MM.1S (cell line): ENCODE results near the gene NFKB1.
A peak's percentile ranks its signal among the peaks of the same experiment; 100 is the strongest.

Experiments used
- DNase-seq: peaks from one replicate; pipeline ENCODE4 v3.0.0-alpha.2; 2015
- H2AFZ ChIP-seq: fragments of 300-600 bp; sonication (generic); 2 replicates; pipeline ENCODE4 v1.6.0; 2016; ENCODE audit warnings: antibody characterized with exemption, low read length
- H3F3A ChIP-seq: fragments of 300-600 bp; sonication (generic); 2 replicates; pipeline ENCODE4 v1.6.1; 2016; ENCODE audit warnings: mild to moderate bottlenecking, antibody characterized with exemption, low read length, moderate library complexity, mixed read lengths; ENCODE audit not compliant: insufficient read depth
- H3K27ac ChIP-seq: fragments of 300-600 bp; sonication (generic); 2 replicates; pipeline ENCODE4 v1.5.1; 2016; ENCODE audit warnings: mild to moderate bottlenecking, low read length
- H3K27me3 ChIP-seq: fragments of 300-600 bp; sonication (generic); replicated peaks from 2 replicates; pipeline ENCODE4 v1.6.0; 2016; ENCODE audit warnings: low read length; ENCODE audit not compliant: insufficient read depth
- H3K36me3 ChIP-seq: fragments of 300-600 bp; sonication (generic); replicated peaks from 2 replicates; pipeline ENCODE4 v1.6.1; 2016; ENCODE audit warnings: mild to moderate bottlenecking, low read length, mixed read lengths; ENCODE audit not compliant: insufficient read depth
- H3K4me1 ChIP-seq: fragments of 300-600 bp; sonication (generic); 2 replicates; pipeline ENCODE4 v1.6.1; 2016; ENCODE audit warnings: low read length, mixed read lengths
- H3K4me2 ChIP-seq: fragments of 300-600 bp; sonication (generic); 2 replicates; pipeline ENCODE4 v1.6.0; 2016; ENCODE audit warnings: low read depth, low read length
- H3K4me3 ChIP-seq: fragments of 300-600 bp; sonication (generic); 2 replicates; pipeline ENCODE4 v1.5.1; 2016; ENCODE audit warnings: low read length, mixed read lengths
- H3K79me2 ChIP-seq: fragments of 300-600 bp; sonication (generic); 2 replicates; pipeline ENCODE4 v1.6.1; 2016; ENCODE audit warnings: mixed run types, low read length, mixed read lengths
- H3K9ac ChIP-seq: fragments of 300-600 bp; sonication (generic); 2 replicates; pipeline ENCODE4 v1.6.1; 2016; ENCODE audit warnings: low read length, mixed read lengths
- H3K9me2 ChIP-seq: fragments of 300-600 bp; sonication (generic); replicated peaks from 2 replicates; pipeline ENCODE4 v1.6.1; 2016; ENCODE audit warnings: mild to moderate bottlenecking, low read length, mixed read lengths; ENCODE audit not compliant: insufficient read depth
- H3K9me3 ChIP-seq: fragments of 300-600 bp; sonication (generic); replicated peaks from 2 replicates; pipeline ENCODE4 v1.6.1; 2016; ENCODE audit warnings: mild to moderate bottlenecking, low read length, mixed read lengths; ENCODE audit not compliant: insufficient read depth
- H4K20me1 ChIP-seq: fragments of 300-600 bp; sonication (generic); 2 replicates; pipeline ENCODE4 v1.6.1; 2016; ENCODE audit warnings: mild to moderate bottlenecking, low read length, moderate library complexity, mixed read lengths; ENCODE audit not compliant: insufficient read depth
- CTCF ChIP-seq: fragments of 300-600 bp; sonication (generic); IDR thresholded peaks from 2 replicates; pipeline ENCODE4 v1.5.1; 2016; ENCODE audit warnings: antibody characterized with exemption, low read length, mixed read lengths
- EZH2 ChIP-seq: fragments of 300-600 bp; sonication (generic); optimal IDR thresholded peaks from 2 replicates; pipeline ENCODE3; 2017; ENCODE audit warnings: low read depth, mild to moderate bottlenecking, antibody characterized with exemption, low read length, mixed read lengths
- EZH2phosphoT487 ChIP-seq: fragments of 300-600 bp; sonication (generic); IDR thresholded peaks from 2 replicates; pipeline ENCODE4 v1.6.1; 2018; ENCODE audit warnings: antibody characterized with exemption, low read length

NFKB1 gene

GRCh38 chr4:102586644-102587021 is 85.5 kb downstream of the NFKB1 start:
- peak overlapping the region; percentile 27; the same call in 1 of the 2 replicates for H3K27ac ChIP-seq

GRCh38 chr4:102589743-102590142 is 88.6 kb downstream of the NFKB1 start:
- H2AFZ ChIP-seq = no peak overlapping the region
- no peak for TF ChIP-seq CTCF
- no peaks in the 10 kb centered on the region; the same call in 1 of the 2 replicates for H3F3A ChIP-seq
- no peaks in the 10 kb centered on the region for H3K9me3 ChIP-seq
- no peaks in the 10 kb centered on the region for H3K9me2 ChIP-seq
- no peak overlapping the region for H3K4me3 ChIP-seq
- no peak overlapping the region for H3K9ac ChIP-seq
- no peaks in the 10 kb centered on the region for H4K20me1 ChIP-seq
- H3K79me2 ChIP-seq = no peaks in the 10 kb centered on the region
- H3K36me3 ChIP-seq = no peaks in the 10 kb centered on the region; the same call in none of the 2 replicates
- no peak overlapping the region for H3K4me2 ChIP-seq
- DNase-seq = no peak
- peaks cover 6% of the 10 kb centered on the region; the same call in 1 of the 2 replicates for H3K4me1 ChIP-seq
- no peaks in the 10 kb centered on the region for H3K27me3 ChIP-seq
- no peak overlapping the region for H3K27ac ChIP-seq

More at GRCh38 chr4:102586644-102587021, 85.5 kb downstream of the NFKB1 start:
- H3K9me3 ChIP-seq = no peaks in the 10 kb centered on the region
- no peaks in the 10 kb centered on the region for H3K27me3 ChIP-seq
- H3K4me1 ChIP-seq = peaks cover 6% of the 10 kb centered on the region; the same call in 1 of the 2 replicates
- H3F3A ChIP-seq = no peaks in the 10 kb centered on the region; the same call in 1 of the 2 replicates
- H3K36me3 ChIP-seq = no peaks in the 10 kb centered on the region; the same call in none of the 2 replicates
- H3K9me2 ChIP-seq = no peaks in the 10 kb centered on the region
- TF ChIP-seq CTCF = no peak
- no peak for TF ChIP-seq EZH2
- no peak for TF ChIP-seq EZH2phosphoT487
- H3K4me3 ChIP-seq = no peak overlapping the region
- no peak overlapping the region for H2AFZ ChIP-seq
- peak; percentile 31 for DNase-seq
- H3K9ac ChIP-seq = no peak overlapping the region
- H3K79me2 ChIP-seq = no peaks in the 10 kb centered on the region
- H4K20me1 ChIP-seq = no peaks in the 10 kb centered on the region
- peak overlapping the region; percentile 8; the same call in 1 of the 2 replicates for H3K4me2 ChIP-seq

- no peaks in the 10 kb centered on the region for H3K79me2 ChIP-seq
- H3F3A ChIP-seq = no peaks in the 10 kb centered on the region
- H3K27me3 ChIP-seq = no peaks in the 10 kb centered on the region
- H3K27ac ChIP-seq = no peak overlapping the region
- H4K20me1 ChIP-seq = no peaks in the 10 kb centered on the region
- DNase-seq = no peak
- H3K4me1 ChIP-seq = no peaks in the 10 kb centered on the region
- TF ChIP-seq CTCF (no peak), EZH2phosphoT487 (no peak)
- H3K36me3 ChIP-seq = peaks cover 14% of the 10 kb centered on the region
- H3K9ac ChIP-seq = no peak overlapping the region
- no peak overlapping the region for H2AFZ ChIP-seq
- H3K9me2 ChIP-seq = no peaks in the 10 kb centered on the region
- no peak overlapping the region for H3K4me3 ChIP-seq
- H3K4me2 ChIP-seq = no peak overlapping the region
- no peaks in the 10 kb centered on the region for H3K9me3 ChIP-seq
Observed at GRCh38 chr4:102592256-102592655, 91.1 kb downstream of the NFKB1 start.
